Astrocyte of the hippocampus (primary cell): Measurements from ENCODE around the gene PHACTR2.
A peak's percentile ranks its signal among the peaks of the same experiment; 100 is the strongest.
"Not testable (repeated sequence)": the region's sequence is repeated elsewhere in the genome, so short reads cannot be mapped to it uniquely, and the experiment has no call there.

Experiments
- DNase-seq: peaks from one replicate; pipeline ENCODE4 v3.0.0; 2011; ENCODE audit warnings: low read depth, low spot score

Gene PHACTR2

DNA sequence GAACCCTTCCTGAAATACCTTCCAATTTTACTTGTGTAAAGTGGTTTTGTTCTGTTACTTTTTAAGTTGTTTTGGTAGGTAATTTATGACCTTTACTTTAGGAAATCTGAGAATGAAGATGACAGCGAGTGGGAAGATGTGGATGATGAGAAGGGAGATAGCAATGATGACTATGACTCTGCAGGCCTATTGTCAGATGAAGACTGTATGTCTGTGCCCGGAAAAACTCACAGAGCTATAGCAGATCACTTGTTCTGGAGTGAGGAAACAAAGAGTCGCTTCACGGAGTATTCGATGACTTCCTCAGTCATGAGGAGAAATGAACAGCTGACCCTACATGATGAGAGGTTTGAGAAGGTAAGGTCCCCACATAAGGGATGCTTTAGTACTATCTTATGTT is 179.9 kb downstream of the PHACTR2 start:
- no peak for DNase-seq

DNA sequence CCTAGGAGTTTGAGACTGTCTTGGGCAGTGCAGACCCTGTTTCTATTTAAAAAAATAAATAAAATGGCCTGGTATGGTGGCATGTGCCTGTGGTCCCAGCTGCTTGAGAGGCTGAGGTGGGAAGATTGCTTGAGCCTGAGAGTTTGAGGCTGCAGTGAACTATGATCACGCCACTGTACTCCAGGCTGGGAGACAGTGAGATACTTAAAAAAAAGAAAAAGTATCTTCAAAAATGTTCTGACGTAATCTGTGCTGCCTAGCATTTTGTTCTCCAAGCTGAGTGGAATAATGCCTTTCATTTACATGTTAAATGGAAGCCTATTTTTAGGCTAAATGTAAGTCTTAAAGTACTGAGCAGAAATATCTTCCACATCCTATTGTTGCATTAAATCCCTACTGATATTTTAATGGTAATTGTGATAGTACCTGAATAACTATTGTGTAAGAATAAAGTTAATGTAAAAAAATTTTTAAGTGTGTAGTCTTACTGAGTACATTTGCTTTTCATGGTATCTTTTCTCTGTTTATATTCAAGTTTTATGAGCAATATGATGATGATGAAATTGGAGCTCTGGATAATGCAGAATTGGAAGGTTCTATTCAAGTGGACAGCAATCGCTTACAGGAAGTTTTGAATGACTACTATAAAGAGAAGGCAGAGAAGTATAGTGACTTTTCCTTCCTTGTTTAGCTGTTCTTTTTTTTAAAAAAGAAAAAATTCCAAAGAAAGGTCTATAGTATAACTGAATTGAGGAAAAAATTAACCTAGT is 182.3 kb downstream of the PHACTR2 start:
- DNase-seq, result no peak

- no peak for DNase-seq
These were observed 186.0 kb downstream of the PHACTR2 start for GRCh38 chr6:143863771-143864170.

DNA sequence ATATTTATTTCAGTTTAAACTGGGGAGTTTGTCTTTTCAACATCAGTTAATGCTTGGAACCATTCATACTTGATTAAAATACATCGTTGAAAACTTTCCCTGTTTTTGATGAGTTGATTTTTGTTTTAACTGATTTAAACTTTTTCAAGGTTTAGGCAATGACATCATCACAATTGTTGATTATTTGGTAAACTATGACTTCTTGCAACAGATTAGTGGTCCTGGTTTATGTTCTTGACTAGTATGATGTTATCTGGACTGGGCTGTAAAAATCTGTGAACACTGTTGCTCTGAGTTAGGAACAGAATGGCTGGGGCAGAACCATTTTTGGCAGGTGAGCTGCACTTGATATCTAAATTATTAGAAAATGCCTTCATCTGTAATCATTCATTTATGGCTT is 186.5 kb downstream of the PHACTR2 start, which contains the start of gene ZC2HC1B:
Gene ZC2HC1B, plus strand, starts transcription at position 241 of the 400 bp plus-strand sequence. Its CDS starts 66 bp downstream, at position 307.
- DNase-seq, result no peak

DNA sequence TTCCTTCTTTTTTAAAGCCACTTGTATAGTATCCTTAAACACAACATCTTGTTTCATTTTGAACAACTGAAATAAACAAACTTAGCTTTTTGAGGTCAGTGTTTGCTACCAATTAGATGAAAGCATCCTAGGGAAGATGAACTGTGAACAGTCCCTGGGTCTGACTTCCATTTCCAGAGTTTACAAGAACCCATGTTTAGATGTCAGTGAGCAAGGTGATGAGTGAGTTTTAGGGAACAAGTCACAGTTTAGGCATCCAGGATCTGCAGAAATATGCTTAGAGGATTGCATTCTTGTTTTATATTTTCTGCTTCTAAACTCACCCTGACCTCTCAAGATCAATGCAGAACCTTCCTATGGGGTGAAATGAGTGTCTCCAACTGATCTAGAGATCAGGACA is 189.5 kb downstream of the PHACTR2 start:
- no peak for DNase-seq

DNA sequence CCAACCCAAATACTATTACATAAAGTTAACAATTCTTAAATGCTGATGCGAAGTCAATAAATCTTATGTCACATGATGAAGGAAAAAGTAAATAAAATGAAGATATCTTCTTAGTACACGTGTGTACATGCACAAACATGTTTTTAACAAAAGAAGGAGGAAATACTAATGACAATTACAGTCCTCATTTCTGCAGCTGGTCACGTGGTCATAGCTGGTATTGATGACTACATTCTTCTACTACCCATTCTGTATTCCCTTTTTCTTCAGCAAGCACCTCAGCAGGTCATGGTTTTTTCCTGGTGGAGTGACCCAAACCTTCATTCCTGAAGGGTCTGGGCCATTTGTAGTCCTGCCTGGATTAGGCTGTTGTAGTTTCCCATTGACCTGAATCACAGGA is 191.0 kb downstream of the PHACTR2 start:
- not testable (repeated sequence) for DNase-seq

- DNase-seq, result not testable (repeated sequence)
These were observed 193.5 kb downstream of the PHACTR2 start for GRCh38 chr6:143871202-143871730.

GRCh38 chr6:143872201-143872600 is 194.4 kb downstream of the PHACTR2 start:
- DNase-seq, result peak; percentile 3

DNA sequence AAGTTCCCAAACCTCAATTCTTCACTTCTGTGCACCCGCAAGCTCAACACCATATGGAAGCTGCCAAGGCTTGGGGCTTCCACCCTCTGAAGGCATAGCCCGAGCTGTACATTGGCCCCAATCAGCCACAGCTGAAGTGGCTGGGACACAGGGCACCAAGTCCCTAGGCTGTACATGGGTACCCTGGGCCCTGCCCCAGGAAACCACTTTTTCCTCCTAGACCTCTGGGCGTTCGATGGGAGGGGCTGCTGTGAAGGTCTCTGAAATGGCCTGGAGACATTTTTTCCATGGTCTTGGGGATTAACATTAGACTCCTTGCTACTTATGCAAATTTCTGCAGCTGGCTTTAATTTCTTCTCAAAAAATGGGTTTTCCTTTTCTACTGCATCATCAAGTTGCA is 195.8 kb downstream of the PHACTR2 start:
- DNase-seq, result not testable (repeated sequence)

DNA sequence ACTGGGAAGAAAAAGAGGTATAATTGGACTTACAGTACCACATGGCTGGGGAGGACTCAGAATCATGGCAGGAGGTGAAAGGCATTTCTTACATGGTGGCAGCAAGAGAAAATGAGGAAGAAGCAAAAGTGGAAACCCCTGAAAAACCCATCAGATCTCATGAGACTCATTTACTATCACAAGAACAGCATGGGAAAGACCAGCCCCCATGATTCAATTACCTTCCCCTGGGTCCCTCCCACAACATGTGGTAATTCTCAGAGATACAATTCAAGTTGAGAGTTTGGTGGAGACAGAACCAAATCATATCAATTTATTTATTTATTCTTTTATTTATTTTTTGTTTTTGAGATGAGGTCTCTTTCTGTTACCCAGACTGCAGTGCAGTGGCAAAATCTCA is 196.7 kb downstream of the PHACTR2 start:
- not testable (repeated sequence) for DNase-seq

- no peak for DNase-seq
These were observed 200.0 kb downstream of the PHACTR2 start for GRCh38 chr6:143877584-143878271.

DNA sequence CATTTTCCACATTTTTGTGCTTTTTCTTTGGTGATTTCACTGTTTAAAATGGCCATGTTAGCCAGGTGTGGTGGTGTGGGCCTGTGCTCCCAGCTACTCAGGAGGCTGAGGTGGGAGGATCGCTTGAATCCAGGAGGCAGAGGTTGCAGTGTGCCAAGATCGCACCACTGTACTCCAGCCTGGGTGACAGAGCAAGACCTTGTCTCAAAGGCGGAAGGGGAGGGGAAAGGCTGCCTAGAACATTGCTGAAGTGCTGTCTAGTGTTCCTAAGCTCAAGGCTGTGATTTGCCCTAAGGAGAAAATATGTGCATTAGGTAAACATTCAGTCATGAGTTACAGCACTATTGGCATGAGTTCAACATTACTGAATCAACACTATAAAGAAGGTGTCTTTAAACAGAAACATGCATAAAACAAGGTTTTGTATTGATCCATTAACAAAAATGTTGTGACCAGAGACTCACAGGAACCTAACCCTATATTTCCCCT is 200.6 kb downstream of the PHACTR2 start:
- no peak for DNase-seq

- DNase-seq, result no peak
These were observed 202.6 kb downstream of the PHACTR2 start for GRCh38 chr6:143880412-143880811.
